IPS DF 4.7 (cell line): ENCODE data around the gene FBXW5.

Experiments used
- DNase-seq: peaks from one replicate; pipeline ENCODE4 v3.0.0-alpha.2; 2013; ENCODE audit warnings: low spot score; ENCODE audit errors: extremely low read depth

FBXW5 gene, protein sequence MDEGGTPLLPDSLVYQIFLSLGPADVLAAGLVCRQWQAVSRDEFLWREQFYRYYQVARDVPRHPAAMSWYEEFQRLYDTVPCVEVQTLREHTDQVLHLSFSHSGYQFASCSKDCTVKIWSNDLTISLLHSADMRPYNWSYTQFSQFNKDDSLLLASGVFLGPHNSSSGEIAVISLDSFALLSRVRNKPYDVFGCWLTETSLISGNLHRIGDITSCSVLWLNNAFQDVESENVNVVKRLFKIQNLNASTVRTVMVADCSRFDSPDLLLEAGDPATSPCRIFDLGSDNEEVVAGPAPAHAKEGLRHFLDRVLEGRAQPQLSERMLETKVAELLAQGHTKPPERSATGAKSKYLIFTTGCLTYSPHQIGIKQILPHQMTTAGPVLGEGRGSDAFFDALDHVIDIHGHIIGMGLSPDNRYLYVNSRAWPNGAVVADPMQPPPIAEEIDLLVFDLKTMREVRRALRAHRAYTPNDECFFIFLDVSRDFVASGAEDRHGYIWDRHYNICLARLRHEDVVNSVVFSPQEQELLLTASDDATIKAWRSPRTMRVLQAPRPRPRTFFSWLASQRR

DNA sequence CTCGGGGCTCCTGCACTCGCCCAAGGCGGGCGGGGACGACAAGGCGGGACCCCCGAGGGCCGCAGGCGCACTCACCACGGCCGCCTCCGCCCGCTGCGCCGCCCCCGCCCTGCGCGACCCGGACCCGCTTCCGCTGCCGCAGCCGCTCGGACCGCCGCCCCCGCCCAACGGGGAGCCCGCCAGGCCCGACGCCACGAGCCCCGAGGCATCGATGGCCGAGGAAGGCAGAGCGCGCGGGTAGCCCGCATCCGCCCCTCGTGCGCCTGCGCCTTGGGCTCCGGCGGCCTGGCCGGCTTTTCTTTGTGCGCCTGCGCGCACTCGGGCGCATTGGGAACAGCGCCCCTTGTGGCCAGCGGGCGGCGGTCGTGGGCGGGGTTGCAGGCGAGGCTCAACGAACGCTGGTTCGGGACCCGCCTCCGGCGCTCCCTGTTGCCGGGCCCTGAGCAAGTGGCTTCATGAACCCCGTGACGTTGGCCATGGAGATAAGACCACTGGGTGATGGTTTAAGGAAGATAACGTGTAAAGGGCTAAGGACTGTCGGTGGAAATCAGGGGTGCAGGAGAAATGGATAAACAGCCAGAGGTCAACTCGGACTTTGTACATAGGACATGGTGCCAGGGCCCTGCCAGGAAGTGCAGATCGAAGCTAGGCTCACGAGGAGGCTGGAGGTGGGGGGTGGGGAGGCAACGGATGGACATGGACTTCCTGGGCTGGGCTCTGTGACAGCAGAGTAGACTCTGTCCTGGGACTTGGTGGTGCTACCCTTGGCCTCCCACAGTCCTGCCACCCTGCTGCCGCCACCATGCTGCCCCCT is at the start of gene FBXW5, which contains the start of gene C8G:
FBXW5 (minus strand) TSS at position 220 of the 814 bp plus-strand sequence. CDS start 655 bp downstream, outside the sequence.
C8G (plus strand) TSS at position 725 of the 814 bp plus-strand sequence; CDS start at position 803, 78 bp downstream.
- peak; percentile 49 for DNase-seq

DNA sequence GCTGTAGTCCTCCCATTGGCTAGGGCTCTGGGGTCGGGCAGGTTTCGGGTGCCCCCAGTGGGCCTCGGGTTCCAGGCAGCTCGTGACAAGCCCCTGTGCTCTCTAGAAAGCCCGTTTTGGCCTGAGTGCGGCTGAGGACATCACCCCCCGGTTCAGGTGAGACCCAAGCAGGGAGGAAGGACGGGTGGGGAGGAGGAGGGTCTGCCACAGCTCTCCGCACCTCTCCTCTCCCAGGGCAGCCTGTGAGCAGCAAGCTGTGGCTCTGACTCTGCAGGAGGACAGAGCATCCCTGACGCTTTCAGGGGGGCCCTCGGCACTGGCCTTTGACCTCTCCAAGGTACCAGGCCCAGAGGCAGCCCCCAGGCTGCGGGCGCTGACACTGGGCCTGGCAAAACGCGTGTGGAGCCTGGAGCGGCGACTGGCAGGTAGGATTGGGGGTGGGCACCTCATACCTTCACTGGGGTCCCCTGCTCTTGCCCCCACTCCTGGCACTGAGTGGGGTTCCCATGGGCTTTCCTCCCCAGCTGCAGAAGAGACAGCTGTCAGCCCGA is 48.4 kb upstream of the FBXW5 start:
- DNase-seq, result no peak

DNA sequence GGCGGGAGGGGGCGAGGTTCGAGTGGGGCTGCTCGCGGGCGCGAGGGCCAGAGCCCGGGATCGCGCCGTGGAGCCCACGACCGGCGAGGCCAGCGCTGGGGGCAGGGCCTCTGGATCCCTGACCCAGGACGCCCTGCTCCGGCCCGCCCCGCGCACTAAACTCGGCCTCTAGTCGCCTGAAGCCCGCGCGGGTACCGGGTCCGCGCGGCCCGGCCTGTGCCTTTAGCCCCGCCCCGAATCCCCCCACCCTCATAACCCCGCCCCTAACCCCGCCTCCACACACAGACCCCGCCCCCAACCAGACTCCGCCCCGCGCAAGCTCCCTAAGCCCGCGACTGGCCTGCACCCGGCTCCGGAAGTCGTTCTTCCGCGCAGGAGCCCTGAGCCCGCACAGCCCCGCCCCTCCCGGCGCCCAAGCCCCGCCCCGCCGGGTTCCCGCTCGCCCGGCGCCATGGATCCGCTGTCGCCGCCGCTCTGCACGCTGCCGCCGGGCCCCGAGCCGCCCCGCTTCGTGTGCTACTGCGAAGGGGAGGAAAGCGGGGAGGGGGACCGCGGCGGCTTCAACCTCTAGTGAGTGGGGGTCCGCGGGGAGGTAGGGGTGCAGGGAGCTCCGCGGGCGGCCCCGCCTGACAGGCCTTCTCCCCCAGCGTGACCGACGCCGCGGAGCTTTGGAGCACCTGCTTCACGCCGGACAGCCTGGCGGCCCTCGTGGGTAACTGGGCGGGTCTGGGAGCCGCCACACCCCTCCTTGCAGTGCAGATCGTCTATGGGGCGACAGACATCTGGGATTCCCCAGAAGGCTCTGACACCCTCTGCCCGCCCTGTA is 47.7 kb upstream of the FBXW5 start, which contains the start of gene PAXX:
PAXX (plus strand) TSS at position 430 of the 826 bp plus-strand sequence; CDS start at position 452, 22 bp downstream.
- no peak for DNase-seq

DNA sequence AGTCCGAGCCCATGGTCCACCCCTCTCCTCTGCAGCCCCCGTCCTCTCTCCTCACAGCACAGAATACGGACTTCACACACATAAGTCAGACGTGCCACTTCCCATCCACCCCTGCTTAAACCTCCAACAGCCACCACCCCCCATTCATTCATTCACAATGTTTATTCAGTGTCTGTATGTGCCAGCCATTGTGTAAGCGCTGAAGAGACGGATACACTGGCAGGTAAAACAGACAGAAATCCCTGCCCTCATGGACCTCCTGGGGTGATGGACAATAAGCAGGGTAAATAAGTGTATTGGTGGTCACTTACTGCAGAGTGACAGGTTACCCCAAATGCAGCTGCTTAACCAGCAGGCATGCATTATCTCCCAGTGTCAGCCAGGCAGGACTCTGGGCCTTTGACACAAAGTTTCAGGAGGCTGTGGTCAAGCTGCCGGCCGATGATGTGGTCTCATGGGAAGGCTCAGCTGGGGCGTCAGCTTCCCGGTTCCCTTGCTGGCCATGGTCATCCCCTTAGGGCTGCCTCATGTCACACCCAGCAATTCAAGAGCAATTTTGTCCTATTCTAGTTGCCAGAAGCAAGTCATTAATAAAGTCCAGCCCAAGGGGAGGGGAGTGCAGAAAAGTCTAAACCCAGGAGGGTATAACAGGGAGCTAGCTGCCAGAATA is 45.8 kb upstream of the FBXW5 start:
- no peak for DNase-seq

DNA sequence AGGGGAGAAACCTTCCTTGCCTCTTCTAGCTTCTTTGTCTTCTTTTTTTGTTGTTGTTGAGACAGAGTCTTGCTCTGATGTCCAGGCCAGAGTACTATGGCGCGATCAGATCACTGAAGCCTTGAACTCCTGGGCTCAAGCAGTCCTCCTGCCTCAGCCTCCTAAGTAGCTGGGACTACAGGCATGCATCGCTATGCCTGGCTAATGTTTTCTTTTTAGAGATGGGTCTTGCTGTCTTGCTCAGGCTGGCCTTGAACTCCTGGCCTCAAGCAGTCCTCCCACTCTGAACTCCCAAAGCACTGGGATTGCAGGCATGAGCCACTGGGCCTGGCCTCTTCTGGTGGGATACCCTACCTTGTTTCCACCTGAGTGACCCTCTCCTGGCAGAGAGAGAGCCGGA is 44.3 kb upstream of the FBXW5 start:
- no peak for DNase-seq

DNA sequence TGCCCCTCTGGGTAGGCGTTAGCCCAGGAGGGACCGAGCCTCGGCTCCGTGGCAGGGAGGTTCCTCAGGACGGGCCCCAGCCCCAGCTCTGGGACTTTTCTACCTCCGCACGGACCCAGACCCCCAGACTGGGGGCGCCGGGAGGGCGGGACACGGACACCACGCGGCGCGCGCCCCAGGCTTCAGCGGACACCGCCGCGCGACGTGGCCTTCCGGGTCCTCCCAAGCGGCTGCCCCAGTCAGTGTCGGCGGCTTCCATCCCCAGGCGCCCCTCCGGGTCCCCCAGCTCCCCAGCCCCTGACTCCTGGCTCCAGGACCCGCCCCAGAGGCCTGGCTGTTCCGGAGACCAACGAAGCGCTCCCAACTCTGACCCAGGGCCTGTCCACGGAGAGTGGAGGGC is 41.3 kb upstream of the FBXW5 start:
- no peak for DNase-seq

DNA sequence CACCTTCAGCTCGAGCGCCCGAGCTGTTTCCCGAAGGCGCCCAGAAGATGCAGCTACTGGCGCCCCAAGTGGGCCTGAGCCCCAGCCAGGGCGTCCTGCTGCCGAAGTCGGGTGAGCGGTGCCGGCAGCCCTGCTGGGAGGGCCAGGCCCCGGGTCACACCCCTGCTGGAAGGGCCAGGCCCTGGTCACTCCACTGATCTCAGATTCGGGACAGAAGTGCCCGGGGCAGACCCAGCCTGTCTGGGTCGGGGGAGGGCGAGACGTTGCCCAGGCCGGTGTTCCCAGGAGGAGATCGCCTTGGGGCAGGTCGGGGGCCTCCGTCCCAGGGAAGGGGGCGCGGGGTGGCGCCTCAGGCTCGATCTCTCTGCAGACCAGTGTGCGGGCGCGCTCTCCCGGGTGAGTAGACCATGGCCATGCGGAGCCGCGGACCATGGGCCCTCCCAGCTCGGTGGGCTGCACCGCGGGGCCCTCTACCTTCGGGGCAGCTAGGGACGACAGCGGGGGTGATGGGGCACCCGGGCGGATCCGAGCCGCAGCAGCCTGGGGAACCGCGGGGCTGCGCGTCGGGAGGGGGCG is 40.6 kb upstream of the FBXW5 start:
- DNase-seq, result no peak

DNA sequence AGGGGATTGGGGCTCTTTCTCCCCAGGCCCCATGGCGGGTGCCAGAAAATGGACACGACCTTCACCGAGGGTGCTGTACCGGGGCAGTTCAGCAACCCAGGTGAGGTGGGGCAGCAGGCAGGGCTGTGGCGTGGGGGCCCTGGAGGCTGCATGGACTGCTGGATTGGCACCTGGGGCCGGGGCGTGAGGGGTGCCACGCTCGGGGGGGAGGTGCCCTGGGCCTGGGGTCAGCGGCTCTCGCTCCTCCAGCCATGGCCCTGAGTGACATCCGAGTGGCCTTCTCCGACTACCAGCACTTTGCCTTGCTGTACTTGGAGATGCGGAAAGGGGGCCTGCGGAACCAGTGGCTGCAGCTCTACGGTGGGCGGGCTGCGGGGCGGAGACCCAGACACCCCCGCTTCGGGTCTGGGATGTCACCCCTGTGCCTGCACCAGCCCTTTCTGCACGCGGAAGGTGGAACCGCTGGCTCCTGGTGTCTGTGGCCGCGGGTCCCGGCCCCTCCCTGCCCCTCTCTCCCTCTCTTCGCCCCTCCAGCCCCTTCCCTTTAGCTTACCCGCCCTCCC is 40.0 kb upstream of the FBXW5 start:
- no peak for DNase-seq

DNA sequence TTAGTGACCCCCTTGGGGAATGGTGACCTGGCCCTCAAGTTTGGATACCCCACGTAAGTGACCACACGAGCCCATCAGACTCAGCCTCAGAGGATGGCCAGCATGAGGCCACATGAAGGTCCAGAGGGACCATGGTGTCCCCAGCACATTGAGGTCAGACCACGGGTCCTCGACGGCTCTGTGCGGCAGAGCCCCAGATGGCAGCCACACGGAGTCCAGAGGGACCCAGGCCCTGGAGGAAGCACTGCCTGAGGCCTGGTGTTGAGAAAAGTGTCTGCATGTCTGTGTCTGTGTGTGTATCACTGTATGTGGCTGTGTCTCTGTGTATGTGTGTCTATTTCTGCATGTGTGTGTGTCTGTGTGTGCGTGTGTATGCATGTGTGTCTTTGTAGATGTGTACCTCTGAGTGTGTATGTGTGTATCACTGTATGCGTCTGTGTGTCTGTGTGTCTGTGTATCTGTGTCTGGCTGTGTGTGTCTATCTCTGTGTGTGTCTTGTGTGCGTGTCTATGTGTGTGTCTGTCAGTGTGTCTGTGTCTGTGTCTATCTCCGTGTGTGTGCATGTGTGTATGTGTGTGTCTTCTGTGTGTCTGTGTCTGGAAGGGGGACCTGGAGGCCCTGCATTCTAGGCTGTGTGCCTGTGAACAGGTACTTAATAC is 39.2 kb upstream of the FBXW5 start:
- DNase-seq, result no peak

DNA sequence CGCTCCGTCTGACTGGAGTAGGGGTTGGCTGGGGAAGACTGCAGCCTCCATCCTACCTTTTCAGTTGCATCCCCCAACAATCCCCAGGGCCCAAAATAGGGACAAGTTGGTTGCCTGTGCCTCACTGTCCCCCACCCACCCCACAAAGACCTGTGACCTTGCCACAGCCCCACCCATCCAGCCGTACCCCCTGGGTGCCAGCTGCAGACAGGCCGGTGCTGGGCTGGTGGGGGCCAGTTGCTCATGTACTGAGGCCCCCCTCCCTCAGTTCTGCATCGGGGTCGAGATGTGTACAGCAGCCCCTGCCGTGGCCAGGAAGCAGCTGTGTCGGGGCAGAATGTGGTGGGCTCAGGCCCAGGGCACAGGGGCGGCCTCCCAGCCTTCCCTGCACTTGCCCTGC is 38.6 kb upstream of the FBXW5 start:
- DNase-seq, result no peak

DNA sequence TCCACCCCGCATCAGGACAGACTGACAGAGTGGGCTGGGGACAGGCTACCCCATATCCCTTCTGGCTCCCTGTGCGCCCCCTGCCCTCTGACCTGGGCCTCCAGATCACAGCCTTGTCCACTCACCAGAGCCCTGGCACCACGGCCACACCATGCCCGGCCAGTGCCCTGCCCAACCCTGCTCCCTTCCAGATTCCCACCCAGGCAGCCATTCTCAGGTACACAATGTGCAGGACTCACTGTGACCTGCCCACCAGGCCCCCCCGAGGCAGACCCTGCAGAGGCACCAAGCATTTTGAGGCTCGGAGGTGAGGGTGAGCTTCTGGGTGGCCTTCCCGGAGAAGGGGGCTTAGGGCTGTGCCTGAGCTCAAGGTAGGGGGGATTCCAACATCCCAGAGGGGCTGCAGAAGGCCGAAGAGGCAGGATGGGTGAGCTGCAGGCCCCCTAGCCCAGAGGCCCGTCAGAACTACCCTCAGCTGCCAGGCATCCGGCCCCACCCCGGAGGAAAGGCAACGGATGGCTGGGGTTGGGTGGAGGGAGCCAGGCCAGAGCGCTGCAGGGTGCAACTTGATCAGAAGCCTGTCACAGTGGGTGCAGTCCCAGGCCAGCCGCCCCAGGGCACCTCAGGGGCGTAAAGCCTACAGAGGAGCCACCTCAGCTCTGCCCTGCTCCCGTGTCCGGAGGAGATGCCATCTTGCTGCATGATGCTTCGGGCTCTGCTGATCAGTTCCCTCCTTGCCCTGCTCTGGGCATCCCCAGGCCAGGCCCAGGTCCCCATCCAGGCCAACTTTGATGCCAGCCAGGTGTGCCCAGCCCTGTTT is 37.9 kb upstream of the FBXW5 start, which contains the start of gene LCNL1:
LCNL1 (plus strand) TSS at position 762 of the 820 bp plus-strand sequence. CDS start 594 bp downstream, outside the sequence.
- no peak for DNase-seq

DNA sequence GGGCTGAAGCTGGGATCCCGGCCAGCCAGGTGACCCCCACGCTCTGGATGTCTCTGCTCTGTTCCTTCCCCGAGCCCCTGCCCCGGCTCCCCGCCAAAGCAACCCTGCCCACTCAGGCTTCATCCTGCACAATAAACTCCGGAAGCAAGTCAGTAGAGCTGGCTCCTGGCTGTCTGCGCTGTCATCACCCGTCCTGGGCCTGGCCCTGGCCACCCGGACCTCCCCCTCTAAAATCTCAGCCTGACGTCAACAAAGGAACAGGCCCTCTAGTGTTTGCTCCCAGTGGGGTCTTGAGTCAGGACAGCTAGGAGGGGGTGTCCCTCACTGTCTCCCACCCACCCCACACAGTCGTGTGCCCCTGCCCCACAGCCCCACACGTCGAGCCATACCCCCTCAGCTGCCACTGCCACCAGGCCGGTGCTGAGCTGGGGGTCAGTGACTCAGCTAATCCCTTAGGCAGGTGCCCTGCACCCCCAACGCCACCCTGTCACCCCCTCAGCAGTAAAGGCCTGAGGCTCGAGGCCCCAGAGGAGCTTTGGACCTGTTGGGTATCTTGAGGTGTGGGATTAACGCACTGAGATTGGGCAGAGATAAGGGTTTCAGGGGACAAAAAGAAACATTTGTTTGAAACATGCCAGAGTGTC is 37.2 kb upstream of the FBXW5 start:
- DNase-seq, result no peak

DNA sequence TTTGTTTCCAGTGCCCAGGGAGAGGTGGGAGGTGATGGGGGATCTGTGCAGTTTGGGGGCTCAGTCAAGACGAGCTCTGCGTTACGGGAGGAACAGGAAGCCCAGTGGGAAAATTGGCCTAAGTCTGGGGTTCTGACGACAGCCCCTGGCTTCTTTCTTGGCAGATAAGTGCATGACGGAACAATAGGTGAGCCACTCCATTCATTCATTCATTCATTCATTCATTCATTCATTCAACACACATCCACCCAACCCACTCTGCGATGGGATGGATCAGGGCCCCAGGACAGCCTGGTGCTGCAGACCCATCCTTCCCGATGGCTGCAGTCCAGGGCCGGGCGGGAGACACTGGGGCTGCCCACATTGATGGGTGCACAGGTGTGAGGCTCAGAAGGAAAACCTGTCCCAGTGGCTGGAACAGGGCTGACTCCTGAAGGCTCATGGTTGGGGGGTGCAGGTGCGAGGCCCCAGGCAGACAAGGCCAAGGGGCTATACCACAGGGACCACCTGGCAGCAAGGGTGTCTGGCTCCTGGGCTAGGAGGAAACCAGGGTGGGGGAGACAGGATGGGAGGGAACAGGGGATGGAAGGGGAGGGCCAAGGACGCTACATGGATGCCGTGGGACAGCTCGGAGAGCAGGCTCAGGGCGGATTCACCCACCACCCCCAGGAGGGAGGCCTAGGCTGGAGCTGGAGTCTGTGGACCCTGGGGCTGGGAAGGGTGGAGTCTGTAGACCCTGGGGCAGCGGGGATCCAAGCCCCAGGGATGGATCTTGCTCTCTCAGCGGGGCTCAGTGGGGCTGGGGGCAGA is 36.3 kb upstream of the FBXW5 start:
- DNase-seq, result no peak

DNA sequence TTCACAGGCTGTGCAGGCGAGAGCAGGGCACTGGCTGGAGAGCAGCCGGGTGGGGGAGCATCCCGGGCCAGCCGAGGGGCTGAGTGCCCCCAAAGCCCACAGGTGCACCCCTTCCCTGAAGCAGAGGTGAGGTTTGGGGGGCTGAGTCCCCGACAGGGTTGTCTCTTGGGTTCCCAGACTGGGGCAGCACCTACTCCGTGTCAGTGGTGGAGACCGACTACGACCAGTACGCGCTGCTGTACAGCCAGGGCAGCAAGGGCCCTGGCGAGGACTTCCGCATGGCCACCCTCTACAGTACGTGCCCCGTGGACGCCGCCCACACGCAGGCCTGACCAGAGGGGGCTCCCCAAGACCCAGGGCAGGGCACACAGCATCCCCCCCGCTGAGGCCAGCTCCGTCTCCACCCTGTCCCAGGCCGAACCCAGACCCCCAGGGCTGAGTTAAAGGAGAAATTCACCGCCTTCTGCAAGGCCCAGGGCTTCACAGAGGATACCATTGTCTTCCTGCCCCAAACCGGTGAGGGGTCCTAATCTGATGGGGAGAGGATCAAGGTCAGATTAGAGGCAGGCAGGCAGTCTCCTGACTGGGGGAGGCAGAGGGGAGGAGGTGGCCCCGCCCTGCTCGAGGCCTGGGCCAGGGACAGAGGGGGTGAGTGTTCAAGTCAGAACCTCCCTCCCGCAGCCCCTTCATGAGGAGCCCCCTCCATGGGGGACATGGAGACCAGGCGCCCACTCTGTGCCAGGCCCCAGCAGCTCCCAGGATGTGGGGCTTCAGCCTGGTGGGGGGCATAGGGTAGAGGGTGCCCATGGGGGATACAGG is 35.4 kb upstream of the FBXW5 start:
- no peak for DNase-seq

DNA sequence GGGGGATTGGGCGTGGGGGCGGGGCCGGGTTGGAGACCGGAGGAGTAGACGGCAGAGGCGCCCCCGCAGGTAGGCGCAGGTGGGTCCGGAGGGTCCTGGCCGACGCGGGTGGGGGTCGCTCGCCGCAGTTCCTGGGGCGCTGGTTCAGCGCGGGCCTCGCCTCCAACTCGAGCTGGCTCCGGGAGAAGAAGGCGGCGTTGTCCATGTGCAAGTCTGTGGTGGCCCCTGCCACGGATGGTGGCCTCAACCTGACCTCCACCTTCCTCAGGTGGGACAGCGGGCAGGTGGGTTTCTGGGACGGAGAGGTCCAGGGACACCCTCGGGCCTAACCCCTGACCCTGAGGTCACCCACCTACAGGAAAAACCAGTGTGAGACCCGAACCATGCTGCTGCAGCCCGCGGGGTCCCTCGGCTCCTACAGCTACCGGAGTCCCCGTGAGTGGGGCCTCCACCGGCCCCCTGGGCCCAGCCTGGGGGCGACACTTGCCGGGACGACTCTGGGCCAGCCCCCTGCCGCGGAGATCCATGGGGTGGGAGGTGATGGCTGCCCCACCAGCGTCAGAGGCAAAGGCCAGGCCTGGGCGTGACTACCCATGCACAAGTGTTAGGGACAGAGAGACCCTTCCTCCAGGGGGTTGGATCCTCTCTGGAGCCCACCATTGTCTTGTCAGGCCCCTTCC is 34.5 kb upstream of the FBXW5 start:
- no peak for DNase-seq
